ENCODE measurements around the gene STPG1. TPM values are rescaled to one million over a fixed set of nuclear protein-coding genes. Genes with fewer than 3 reads are reported as not detected.
A peak's percentile ranks its signal among the peaks of the same experiment; 100 is the strongest.

STPG1 gene
- polyA plus RNA-seq, 1 donor (not counting 4 experiments of a cell fraction or from before 2014, with no cell fraction given), result 16.6 TPM

- H3K27me3 ChIP-seq (ENCODE audit: control insufficient read depth, extremely low read depth, insufficient read depth, low read length), result no peaks in the 10 kb centered on the region
- dilution Hi-C loops (cut with MboI; ENCODE audit: extremely low pct_ligation_motif_present, low sequenced_read_pairs), result no loop called here
- no peak overlapping the region for H3K4me2 ChIP-seq (ENCODE audit: control insufficient read depth, extremely low read depth, insufficient read depth, low read depth, low read length)
- no peak overlapping the region for H3K4me3 ChIP-seq (ENCODE audit: control insufficient read depth in 2 of 3, extremely low read depth in 1 of 3, insufficient read depth in 2 of 3, low read depth in 1 of 3, low read length in 3 of 3)
- H3K9ac ChIP-seq (ENCODE audit: control insufficient read depth, extremely low read depth, insufficient read depth, low read length), result no peak overlapping the region
- no peak for FAIRE-seq
- H3K79me2 ChIP-seq (ENCODE audit: control insufficient read depth, insufficient read depth, low read length), result peaks cover 17% of the 10 kb centered on the region
- H3K9me3 ChIP-seq (ENCODE audit: control insufficient read depth, low read depth, low read length), result peaks cover 2% of the 10 kb centered on the region
- no peak overlapping the region for H2AFZ ChIP-seq (ENCODE audit: control insufficient read depth, low read length)
- TF ChIP-seq CTCF (optimal IDR thresholded peaks at IDR 0.05 in 1 of 3, IDR thresholded peaks at IDR 0.05 in 1 of 3, conservative IDR thresholded peaks at IDR 0.05 in 1 of 3; ENCODE audit: extremely low read depth in 1 of 3, insufficient read depth in 2 of 3, low read length in 3 of 3) (no peak), EZH2 (IDR thresholded peaks at IDR 0.05; ENCODE audit: low read length) (no peak)
- DNase-seq (ENCODE audit: low read depth, low spot score), result no peak
- H3K9me1 ChIP-seq (ENCODE audit: control insufficient read depth, extremely low read depth, insufficient read depth, low read length), result peaks cover 2% of the 10 kb centered on the region
- no peaks in the 10 kb centered on the region for H4K20me1 ChIP-seq (ENCODE audit: control insufficient read depth, extremely low read depth, insufficient read depth, low read length)
- peak overlapping the region; percentile 92 for H3K27ac ChIP-seq (ENCODE audit: control insufficient read depth, insufficient read depth, low read length)
- peaks cover 42% of the 10 kb centered on the region for H3K4me1 ChIP-seq (ENCODE audit: control insufficient read depth, extremely low read depth, insufficient read depth, low read length)
- peaks cover 0 to 5% of the 10 kb centered on the region in 2 experiments for H3K36me3 ChIP-seq (ENCODE audit: control insufficient read depth in 2 of 2, extremely low read depth in 1 of 2, insufficient read depth in 2 of 2, low read length in 2 of 2)
Measured at GRCh38 chr1:24410750-24411149, 2.8 kb downstream of the STPG1 start.

- Histone ChIP-seq H4K20me1 (ENCODE audit: control insufficient read depth, extremely low read depth, insufficient read depth, low read length) (no peaks in the 10 kb centered on the region), H3K4me3 (ENCODE audit: control insufficient read depth in 2 of 3, extremely low read depth in 1 of 3, insufficient read depth in 2 of 3, low read depth in 1 of 3, low read length in 3 of 3) (no peak overlapping the region), H3K27me3 (ENCODE audit: control insufficient read depth, extremely low read depth, insufficient read depth, low read length) (no peaks in the 10 kb centered on the region), H3K4me2 (ENCODE audit: control insufficient read depth, extremely low read depth, insufficient read depth, low read depth, low read length) (peak overlapping the region; percentile 76), H3K79me2 (ENCODE audit: control insufficient read depth, insufficient read depth, low read length) (peaks cover 17% of the 10 kb centered on the region), H3K9ac (ENCODE audit: control insufficient read depth, extremely low read depth, insufficient read depth, low read length) (peak overlapping the region; percentile 1), H3K9me1 (ENCODE audit: control insufficient read depth, extremely low read depth, insufficient read depth, low read length) (peaks cover 2% of the 10 kb centered on the region), H3K27ac (ENCODE audit: control insufficient read depth, insufficient read depth, low read length) (peak overlapping the region; percentile 86), H3K36me3 (ENCODE audit: control insufficient read depth in 2 of 2, extremely low read depth in 1 of 2, insufficient read depth in 2 of 2, low read length in 2 of 2) (peaks cover 0 to 5% of the 10 kb centered on the region in 2 experiments), H3K4me1 (ENCODE audit: control insufficient read depth, extremely low read depth, insufficient read depth, low read length) (peaks cover 38% of the 10 kb centered on the region), H3K9me3 (ENCODE audit: control insufficient read depth, low read depth, low read length) (peaks cover 2% of the 10 kb centered on the region), H2AFZ (ENCODE audit: control insufficient read depth, low read length) (peak overlapping the region; percentile 47)
- peak; percentile 40 for DNase-seq (ENCODE audit: low read depth, low spot score)
- TF ChIP-seq CTCF (optimal IDR thresholded peaks at IDR 0.05 in 1 of 3, IDR thresholded peaks at IDR 0.05 in 1 of 3, conservative IDR thresholded peaks at IDR 0.05 in 1 of 3; ENCODE audit: extremely low read depth in 1 of 3, insufficient read depth in 2 of 3, low read length in 3 of 3) (no peak), EZH2 (IDR thresholded peaks at IDR 0.05; ENCODE audit: low read length) (no peak)
- dilution Hi-C loops (cut with MboI; ENCODE audit: extremely low pct_ligation_motif_present, low sequenced_read_pairs), result no loop called here
- peak; percentile 96 for FAIRE-seq
Measured at GRCh38 chr1:24409535-24409934, 4.0 kb downstream of the STPG1 start.
